NCI-H460 (cell line): ENCODE measurements around the gene RXFP1. TPM values are rescaled to one million over a fixed set of nuclear protein-coding genes. Genes with fewer than 3 reads are reported as not detected.

ENCODE experiments used
- DNase-seq: peaks from one replicate; pipeline ENCODE4 v3.0.0-alpha.2; 2016; ENCODE audit warnings: low read depth; ENCODE audit errors: extremely low read depth
- total RNA-seq: library from RNA; depleted of rRNA; stranded (reverse); fragments of >200 nt; shearing (Covaris generic); gene quantifications from 2 replicates; pipeline ENCODE4 v1.2.3, GENCODE V29; 2014

Gene RXFP1
- total RNA-seq, 1 experiment from 2014 or later = not detected

DNA sequence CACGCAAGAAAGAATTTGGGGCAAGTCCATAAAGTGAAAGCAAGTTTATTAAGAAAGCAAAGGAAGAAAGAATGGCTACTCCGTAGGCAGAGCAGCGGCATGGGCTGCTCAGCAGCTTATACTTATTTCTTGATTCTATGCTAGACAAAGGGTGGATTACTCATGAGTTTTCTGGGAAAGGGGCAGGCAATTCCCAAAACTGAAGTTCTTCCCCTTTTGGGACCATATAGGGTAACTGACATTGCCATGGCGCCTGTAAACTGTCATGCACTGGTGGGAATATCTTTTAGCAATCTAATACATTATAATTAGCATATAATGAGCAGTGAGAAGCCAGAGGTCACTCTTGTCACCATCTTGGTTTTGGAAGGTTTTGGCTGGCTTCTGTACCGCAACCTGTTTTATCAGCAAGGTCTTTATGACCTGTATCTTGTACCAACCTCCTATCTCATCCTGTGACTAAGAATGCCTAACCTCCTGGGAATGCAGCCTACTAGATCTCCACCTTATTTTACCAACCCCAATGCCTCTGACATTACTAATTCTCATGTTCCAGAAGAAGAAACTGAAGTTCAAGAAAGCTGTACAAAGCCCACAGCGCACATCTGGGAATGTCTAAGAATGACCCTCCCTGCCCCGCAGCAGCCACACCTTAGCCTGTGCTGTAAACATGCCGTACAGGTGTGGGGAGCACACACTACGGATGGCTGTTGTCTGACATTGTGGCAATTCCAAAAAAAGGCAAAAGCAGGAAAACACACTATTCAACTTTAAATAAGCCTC is 18.6 kb downstream of the RXFP1 start:
- DNase-seq = no peak

DNA sequence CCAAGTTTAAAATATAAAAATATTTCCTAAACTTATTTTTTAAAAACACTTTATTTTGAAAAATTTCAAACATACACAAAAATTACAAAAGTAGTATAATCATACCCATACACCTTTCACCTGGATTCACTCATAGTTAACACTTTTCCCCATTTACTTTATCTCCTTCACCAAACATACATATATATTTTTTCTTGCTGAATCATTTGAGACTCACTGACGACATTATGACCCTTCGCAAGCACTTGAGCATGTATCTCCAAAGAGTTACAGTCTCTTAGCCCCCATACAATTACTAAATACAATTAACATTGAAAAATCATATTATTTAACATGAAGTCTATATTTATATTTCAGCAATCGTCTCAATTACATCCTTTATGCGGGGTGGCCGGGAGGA is 19.8 kb downstream of the RXFP1 start:
- DNase-seq = no peak

GRCh38 chr4:158543191-158543590 is 21.5 kb downstream of the RXFP1 start:
- DNase-seq = no peak

DNA sequence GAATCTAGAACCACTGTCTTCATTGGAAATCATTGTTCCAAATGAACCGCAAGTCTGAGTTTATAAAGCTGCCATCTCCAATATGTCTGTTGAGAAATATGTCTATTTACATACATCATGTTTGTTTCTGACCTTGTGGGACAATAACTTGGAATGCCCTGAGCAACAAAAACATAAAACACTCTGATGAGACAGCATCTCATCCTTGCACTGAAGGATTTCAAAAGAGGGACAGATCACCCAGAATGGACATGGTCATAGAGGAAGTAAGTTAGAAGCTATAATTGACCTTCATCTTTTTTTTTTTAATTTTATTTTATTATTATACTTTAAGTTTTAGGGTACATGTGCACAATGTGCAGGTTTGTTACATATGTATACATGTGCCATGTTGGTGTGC is 22.5 kb downstream of the RXFP1 start:
- no peak for DNase-seq

- DNase-seq = no peak
These were observed 31.7 kb downstream of the RXFP1 start for GRCh38 chr4:158553364-158553763.

GRCh38 chr4:158560284-158560683 is 38.6 kb downstream of the RXFP1 start:
- no peak for DNase-seq

DNA sequence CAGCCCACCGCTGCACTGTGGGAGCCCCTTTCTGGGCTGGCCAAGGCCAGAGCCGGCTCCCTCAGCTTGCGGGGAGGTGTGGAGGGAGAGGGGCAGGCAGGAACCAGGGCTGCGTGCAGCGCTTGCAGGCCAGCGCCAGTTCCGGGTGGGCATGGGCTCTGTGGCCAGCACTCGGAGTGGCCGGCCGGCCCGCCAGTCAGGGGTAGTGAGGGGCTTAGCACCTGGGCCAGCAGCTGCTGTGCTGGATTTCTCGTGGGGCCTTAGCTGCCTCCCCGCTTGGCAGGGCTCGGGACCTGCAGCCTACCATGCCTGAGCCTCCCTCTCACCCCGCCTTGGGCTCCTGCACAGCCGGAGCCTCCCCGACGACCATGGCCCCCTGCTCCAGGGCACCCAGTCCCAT is 45.2 kb downstream of the RXFP1 start:
- no peak for DNase-seq

DNA sequence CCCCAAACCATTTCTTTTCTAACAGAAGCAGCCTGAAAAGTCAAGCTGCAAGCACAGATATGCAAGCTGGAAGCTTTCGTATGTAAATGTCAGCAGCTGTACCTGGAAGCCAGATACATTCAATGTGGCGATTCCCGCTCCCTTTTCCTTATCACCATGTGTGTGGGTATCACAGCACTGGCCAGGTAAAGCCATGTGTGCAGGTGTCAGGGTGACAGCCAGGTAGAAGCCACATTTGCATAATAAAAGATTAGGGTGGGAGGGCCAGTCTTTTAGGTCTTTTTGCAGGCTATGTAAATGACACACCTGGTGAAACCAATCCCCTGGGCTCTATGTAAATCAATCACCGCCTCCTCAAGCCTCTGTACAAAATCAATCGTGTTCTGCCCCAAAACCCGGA is 50.1 kb downstream of the RXFP1 start:
- DNase-seq = no peak

GRCh38 chr4:158572608-158573007 is 50.9 kb downstream of the RXFP1 start:
- no peak for DNase-seq

DNA sequence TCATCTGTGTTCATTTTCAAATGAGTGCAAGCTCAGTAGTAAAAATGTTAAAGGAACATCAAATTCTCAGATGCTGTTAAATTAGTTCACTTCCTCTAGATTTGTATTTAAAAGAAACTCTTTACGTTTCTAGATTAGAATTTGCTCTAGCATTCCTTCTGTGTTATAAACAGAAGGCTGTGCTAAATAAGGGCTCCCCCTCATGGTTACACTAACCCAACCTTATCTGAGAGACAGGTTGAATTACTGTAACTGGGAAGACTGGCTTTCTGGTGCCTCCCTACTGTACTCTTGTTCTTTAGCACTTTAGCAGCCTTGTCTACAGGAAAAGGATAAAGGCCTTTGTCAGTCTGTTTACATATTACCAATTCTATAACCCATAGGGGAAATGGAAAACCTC is 56.8 kb downstream of the RXFP1 start:
- peak; percentile 9 for DNase-seq

- no peak for DNase-seq
These were observed 58.4 kb downstream of the RXFP1 start for GRCh38 chr4:158580064-158580463.

DNA sequence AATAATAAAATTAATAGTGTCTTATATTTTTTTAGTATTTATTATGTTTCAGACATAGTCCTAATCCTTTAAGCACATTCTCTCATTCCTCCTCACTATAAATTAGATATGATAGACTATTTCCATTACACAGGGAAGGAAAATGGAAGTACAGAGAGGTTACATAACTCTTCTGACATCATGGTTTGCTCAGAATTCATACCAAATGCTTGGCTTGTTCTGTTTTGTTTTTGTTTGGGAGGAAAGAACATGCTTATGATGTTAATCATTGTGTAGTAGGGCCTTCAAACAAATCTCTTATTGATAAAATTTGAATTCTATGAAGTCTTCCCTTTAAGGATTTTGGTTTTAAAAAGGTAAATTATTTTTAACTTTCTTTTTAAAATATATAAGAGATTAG is 59.5 kb downstream of the RXFP1 start:
- no peak for DNase-seq

GRCh38 chr4:158586881-158587280 is 65.2 kb downstream of the RXFP1 start:
- DNase-seq = no peak

DNA sequence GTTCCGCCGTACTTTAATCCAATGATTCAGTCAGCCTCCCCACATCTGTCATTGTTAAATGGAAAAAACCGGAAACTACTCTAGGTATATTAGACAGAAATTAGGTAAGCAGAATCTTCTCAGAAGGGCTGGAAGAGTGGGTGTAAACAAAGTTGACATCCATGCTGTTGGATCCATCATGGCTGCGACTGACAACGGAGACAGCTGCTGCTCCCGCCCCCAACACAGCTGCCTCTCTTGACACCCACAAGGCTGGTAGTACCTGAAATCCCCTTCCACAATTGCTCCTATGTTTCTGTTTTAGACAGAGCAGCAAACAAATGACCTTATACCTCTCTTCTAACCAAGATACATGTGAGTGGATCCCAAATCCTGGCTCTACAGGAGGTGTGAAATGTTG is 66.6 kb downstream of the RXFP1 start:
- no peak for DNase-seq

DNA sequence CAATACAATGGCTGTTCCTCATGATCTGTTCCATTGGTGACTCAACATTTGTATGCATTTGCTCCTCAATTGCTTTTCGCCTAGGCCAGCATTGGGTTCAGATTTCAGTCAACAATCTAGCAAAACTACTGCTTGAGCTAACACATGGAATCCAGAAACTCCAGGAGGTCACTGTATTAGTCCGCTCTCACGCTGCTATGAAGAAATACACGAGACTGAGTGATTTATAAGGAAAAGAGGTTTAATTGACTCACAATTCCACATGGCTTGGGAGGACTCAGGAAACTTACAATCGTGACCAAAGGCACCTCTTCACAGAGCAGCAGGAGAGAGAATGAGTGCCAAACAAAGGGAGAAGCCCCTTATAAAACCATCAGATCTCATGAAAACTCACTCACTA is 67.1 kb downstream of the RXFP1 start:
- DNase-seq = no peak

DNA sequence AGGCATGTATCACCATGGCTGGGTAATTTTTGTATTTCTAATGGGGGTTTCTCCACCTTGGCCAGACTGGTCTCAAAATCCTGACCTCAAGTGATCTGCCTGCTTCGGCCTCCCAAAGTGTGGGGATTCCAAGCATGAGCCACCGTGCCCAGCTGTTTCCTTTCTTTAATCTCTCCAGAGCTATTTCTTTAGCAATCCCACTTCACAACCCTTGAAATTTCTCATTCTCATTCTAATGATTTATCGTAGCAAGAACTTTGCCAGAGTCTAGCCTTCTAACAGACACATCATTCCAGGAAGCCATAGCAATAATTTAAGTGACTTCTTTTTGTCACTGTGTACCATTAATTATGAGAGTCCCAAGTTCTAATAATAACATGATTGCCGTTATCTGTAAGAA is 68.6 kb downstream of the RXFP1 start:
- DNase-seq = no peak

DNA sequence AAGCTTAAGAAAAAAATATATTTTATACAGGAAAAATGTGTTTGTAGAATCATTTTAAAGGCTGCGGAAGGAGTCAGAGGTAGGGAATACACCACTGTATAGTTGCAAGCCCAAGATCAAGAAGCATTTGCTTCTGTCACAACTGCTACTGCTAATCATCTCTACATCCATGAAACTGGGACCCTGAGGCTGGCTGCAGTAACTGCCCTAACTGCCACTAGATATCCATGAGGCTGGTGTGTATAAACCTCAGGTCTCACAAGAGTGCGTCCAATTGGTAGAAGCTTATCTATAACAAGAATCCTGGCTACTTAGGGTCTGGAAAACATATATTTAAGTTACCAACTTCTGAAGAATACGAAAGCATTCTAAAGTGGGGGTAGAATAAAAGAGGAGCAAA is 69.1 kb downstream of the RXFP1 start:
- no peak for DNase-seq

- DNase-seq = no peak
These were observed 76.4 kb downstream of the RXFP1 start for GRCh38 chr4:158597879-158598596.

DNA sequence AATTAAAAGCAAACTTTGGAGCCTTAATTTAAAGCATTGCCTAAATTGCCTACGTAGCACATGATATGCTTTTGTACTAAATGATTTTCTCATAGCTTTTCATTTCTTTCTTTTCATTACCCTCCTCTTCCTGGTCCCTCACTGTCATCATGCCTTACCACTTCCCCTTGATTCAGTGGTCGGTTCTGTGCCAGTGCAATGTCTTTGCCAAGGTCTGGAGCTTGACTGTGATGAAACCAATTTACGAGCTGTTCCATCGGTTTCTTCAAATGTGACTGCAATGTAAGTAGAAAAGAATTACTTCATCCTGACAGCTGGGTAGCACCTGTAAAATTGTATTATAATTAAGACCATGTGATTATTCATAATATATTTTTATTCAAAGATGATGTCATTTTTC is 77.5 kb downstream of the RXFP1 start:
- DNase-seq = no peak

DNA sequence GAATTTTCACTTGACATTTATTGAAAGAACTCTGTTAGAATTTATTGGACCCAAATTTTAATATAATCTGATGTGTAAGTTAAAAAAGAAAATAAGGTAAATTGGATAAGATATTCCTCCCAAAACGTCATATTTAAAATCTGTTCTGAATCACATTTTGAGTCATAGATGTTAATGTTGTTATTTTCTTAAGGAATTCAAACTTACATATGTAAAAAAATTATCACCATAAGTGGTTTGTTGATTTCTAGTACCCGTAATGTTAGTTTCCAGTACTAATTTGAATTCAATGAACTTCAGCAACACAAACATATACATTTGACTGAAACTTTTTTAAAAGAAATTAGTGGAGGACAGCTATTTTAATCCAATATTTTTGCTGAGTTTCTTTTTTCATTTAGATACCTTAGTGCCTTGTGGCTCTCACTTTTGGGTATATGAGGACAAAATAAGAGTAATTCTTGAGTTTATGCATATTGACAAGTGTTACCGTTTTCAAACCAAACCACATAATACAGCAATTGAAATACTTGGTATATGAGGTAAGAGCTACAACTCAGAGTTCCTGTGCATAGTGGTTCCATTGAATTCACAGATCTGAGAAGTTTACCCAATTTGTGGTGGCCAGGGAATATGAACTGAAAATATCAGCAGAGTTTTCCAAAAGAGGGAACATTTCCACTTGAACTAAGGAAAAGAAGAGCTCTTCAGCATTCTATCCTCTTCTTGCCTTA is 78.2 kb downstream of the RXFP1 start:
- DNase-seq = no peak

GRCh38 chr4:158604369-158604768 is 82.7 kb downstream of the RXFP1 start:
- DNase-seq = no peak

- no peak for DNase-seq
These were observed 83.7 kb downstream of the RXFP1 start for GRCh38 chr4:158605393-158605792.
